HG03139 (cell line): ENCODE measurements around the gene TGFB2.

Source experiments
- ATAC-seq: cut with Tn5 transposase; IDR thresholded peaks from one replicate; pipeline ENCODE4 v1.9.1; 2021; ENCODE audit not compliant: unreplicated experiment

Gene TGFB2

GRCh38 chr1:218384581-218384993, 39.5 kb downstream of the TGFB2 start:
- no peak for ATAC-seq

- no peak for ATAC-seq
These were observed 43.5 kb downstream of the TGFB2 start for GRCh38 chr1:218388591-218388990.

GRCh38 chr1:218390618-218391017, 45.5 kb downstream of the TGFB2 start:
- no peak for ATAC-seq

GRCh38 chr1:218392780-218393179, 47.6 kb downstream of the TGFB2 start:
- no peak for ATAC-seq

GRCh38 chr1:218394416-218394815, 49.3 kb downstream of the TGFB2 start:
- no peak for ATAC-seq

GRCh38 chr1:218394989-218395388, 49.9 kb downstream of the TGFB2 start:
- ATAC-seq: no peak

- no peak for ATAC-seq
These were observed 50.8 kb downstream of the TGFB2 start for GRCh38 chr1:218395916-218396315.

GRCh38 chr1:218397752-218398339, 52.7 kb downstream of the TGFB2 start:
- ATAC-seq: no peak

GRCh38 chr1:218400624-218401023, 55.5 kb downstream of the TGFB2 start:
- ATAC-seq: no peak

GRCh38 chr1:218401441-218401997, 56.4 kb downstream of the TGFB2 start:
- no peak for ATAC-seq

- no peak for ATAC-seq
These were observed 57.1 kb downstream of the TGFB2 start for GRCh38 chr1:218401998-218402785.

GRCh38 chr1:218402786-218403120, 57.6 kb downstream of the TGFB2 start:
- no peak for ATAC-seq

GRCh38 chr1:218403300-218403699, 58.2 kb downstream of the TGFB2 start:
- no peak for ATAC-seq

GRCh38 chr1:218407630-218408029, 62.5 kb downstream of the TGFB2 start:
- ATAC-seq: no peak

GRCh38 chr1:218408135-218408534, 63.0 kb downstream of the TGFB2 start:
- ATAC-seq: no peak

- no peak for ATAC-seq
These were observed 63.8 kb downstream of the TGFB2 start for GRCh38 chr1:218408942-218409341.

GRCh38 chr1:218409946-218410510, 64.9 kb downstream of the TGFB2 start:
- ATAC-seq: no peak

GRCh38 chr1:218411101-218411500, 66.0 kb downstream of the TGFB2 start:
- no peak for ATAC-seq

- no peak for ATAC-seq
These were observed 67.0 kb downstream of the TGFB2 start for GRCh38 chr1:218412171-218412570.

GRCh38 chr1:218413179-218413578, 68.0 kb downstream of the TGFB2 start:
- no peak for ATAC-seq

GRCh38 chr1:218414060-218414728, 69.1 kb downstream of the TGFB2 start:
- ATAC-seq: no peak

- ATAC-seq: no peak
These were observed 70.6 kb downstream of the TGFB2 start for GRCh38 chr1:218415726-218416125.
